Glomerular endothelial cell (primary cell): ENCODE measurements around the gene DOLPP1. TPM values are rescaled to one million over a fixed set of nuclear protein-coding genes. Genes with fewer than 3 reads are reported as not detected.
A peak's percentile ranks its signal among the peaks of the same experiment; 100 is the strongest.

Experiments
- DNase-seq: peaks from one replicate; pipeline ENCODE4 v3.0.0-alpha.2; 2011; ENCODE audit warnings: low read depth, low spot score; ENCODE audit errors: extremely low read depth
- total RNA-seq: library from RNA; depleted of rRNA; stranded (reverse); fragments of >200 nt; gene quantifications from 2 replicates; pipeline ENCODE4 v1.2.3, GENCODE V29; 2015

Gene DOLPP1
- total RNA-seq, 1 donor from 2014 or later, result 15.6 TPM

- DNase-seq, result no peak
Measured at GRCh38 chr9:129136446-129137035, 55.6 kb downstream of the DOLPP1 start.

- DNase-seq, result no peak
Measured at GRCh38 chr9:129137292-129138143, 56.6 kb downstream of the DOLPP1 start.

- no peak for DNase-seq
Measured at GRCh38 chr9:129138144-129138462, 57.2 kb downstream of the DOLPP1 start.

- no peak for DNase-seq
Measured at GRCh38 chr9:129138476-129139232, 57.7 kb downstream of the DOLPP1 start.

- peak; percentile 74 for DNase-seq
Measured at GRCh38 chr9:129139233-129139992, 58.5 kb downstream of the DOLPP1 start.

GRCh38 chr9:129139993-129140396, 59.1 kb downstream of the DOLPP1 start:
- peak; percentile 96 for DNase-seq

Other genes with a start within 250 kb of the DOLPP1 start
- 6.1 and 10.5 TPM in 2 replicates for gene KYAT1, start 199.2 kb upstream of the DOLPP1 start, total RNA-seq
- gene LRRC8A, start 199.0 kb upstream of the DOLPP1 start, total RNA-seq, result 114 and 116 TPM in 2 replicates
- gene PHYHD1, start 160.1 kb upstream of the DOLPP1 start, total RNA-seq, result 0.23 and 2.9 TPM in 2 replicates
- 28.1 and 32.1 TPM in 2 replicates for gene DOLK, start 133.5 kb upstream of the DOLPP1 start, total RNA-seq
- gene NUP188, start 133.4 kb upstream of the DOLPP1 start, total RNA-seq, result 47.5 and 51.3 TPM in 2 replicates
- gene SH3GLB2, start 52.8 kb upstream of the DOLPP1 start, total RNA-seq, result 63.7 and 63.8 TPM in 2 replicates
- 17.5 and 23.3 TPM in 2 replicates for gene MIGA2, start 44.5 kb upstream of the DOLPP1 start, total RNA-seq
- 46.1 and 60.4 TPM in 2 replicates for gene CRAT, start 29.7 kb downstream of the DOLPP1 start, total RNA-seq
- 82.9 and 96.7 TPM in 2 replicates for gene PTPA, start 30.3 kb downstream of the DOLPP1 start, total RNA-seq
- 21.4 and 23.3 TPM in 2 replicates for gene IER5L, start 97.2 kb downstream of the DOLPP1 start, total RNA-seq